ENCODE data around the gene OSBPL5. TPM values are rescaled to one million over a fixed set of nuclear protein-coding genes. Genes with fewer than 3 reads are reported as not detected.

OSBPL5 gene
- total and polyA plus RNA-seq, 9 of the 15 experiments (the other 6 are each of a cell fraction or from before 2014, with no cell fraction given), result 0.06 to 14.8 (median 3.2) TPM

DNA sequence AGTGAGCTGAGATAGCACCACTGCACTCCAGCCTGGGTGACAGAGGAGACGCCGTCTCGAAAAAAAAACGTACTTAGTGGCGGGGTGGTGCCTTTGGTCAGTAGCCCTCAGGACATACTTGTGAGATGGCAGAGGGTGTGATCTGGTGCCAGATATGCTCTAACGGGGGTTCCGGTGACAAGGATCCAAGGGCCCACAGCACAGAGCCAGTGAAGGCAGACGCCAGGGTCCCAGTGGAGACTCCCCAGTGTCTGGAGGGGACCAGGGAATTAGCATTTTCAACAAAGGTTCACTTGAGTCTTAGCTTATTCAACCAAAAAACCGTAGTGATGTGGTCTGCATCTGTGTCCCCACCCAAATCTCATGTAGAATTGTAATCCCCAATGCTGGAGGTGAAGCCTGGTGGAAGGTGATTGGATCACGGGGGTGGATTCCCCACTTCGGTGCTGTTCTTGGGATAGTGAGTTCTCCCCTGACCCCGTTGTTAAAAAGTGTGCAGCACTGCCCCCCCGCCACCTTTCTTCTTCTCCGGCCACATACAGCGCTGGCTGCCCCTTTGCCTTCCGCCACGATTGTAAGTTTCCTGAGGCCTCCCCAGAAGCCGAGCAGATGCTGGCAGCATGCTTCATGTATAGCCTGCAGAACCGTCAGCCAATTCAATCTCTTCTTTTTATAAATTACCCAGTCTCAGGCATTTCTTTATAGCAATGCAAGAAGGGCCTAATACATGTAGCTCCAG lies 26.6 kb upstream of the OSBPL5 start:
- POLR2A ChIA-PET, result no interaction called here
- WGBS (ENCODE audit: insufficient coverage, low coverage, missing lambda C conversion rate), result 75% methylated on average over 16 of the region's 19 CpGs
- 0 out of 2 replicates have a peak, but pooled peaks have one; percentile 25 for TF ChIP-seq ZBTB33 (CRISPR knock-in tag; IDR thresholded peaks at IDR 0.05)
- TF ChIP-seq, protein P1, sequence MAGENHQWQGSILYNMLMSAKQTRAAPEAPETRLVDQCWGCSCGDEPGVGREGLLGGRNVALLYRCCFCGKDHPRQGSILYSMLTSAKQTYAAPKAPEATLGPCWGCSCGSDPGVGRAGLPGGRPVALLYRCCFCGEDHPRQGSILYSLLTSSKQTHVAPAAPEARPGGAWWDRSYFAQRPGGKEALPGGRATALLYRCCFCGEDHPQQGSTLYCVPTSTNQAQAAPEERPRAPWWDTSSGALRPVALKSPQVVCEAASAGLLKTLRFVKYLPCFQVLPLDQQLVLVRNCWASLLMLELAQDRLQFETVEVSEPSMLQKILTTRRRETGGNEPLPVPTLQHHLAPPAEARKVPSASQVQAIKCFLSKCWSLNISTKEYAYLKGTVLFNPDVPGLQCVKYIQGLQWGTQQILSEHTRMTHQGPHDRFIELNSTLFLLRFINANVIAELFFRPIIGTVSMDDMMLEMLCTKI (IDR thresholded peaks at IDR 0.05; ENCODE audit: partially characterized antibody), result no peak

More for the DNA sequence above, 26.6 kb upstream of the OSBPL5 start:
- FAIRE-seq, result no peak
- CTCF ChIA-PET (ENCODE audit: low intra/inter-chr PET ratio), result no interaction called here
- Histone ChIP-seq H3K9me3 (replicated peaks; ENCODE audit: control insufficient read depth, insufficient read depth, low read depth, low read length) (no peaks in the 10 kb centered on the region), H2AFZ (ENCODE audit: low read depth, low read length) (no peak overlapping the region), H3K27ac (ENCODE audit: extremely low read depth, low read depth, low read length) (no peak overlapping the region), H3K4me1 (replicated peaks in 1 of 2; ENCODE audit: control insufficient read depth in 2 of 2, insufficient read depth in 2 of 2, low read length in 2 of 2) (peaks cover 0 to 45% of the 10 kb centered on the region in 2 experiments; a peak in 3 of 5 replicates), H3K4me3 (no peak overlapping the region), H3K9ac (ENCODE audit: insufficient read depth in 1 of 2, low read depth in 2 of 2, low read length in 2 of 2) (no peak overlapping the region), H3K9me1 (ENCODE audit: control insufficient read depth, insufficient read depth, low read length) (no peaks in the 10 kb centered on the region), H4K20me1 (replicated peaks; ENCODE audit: control insufficient read depth, insufficient read depth, low read length) (no peaks in the 10 kb centered on the region), H3K4me2 (ENCODE audit: insufficient read depth, low read length) (no peak overlapping the region), H3K79me2 (ENCODE audit: control insufficient read depth, insufficient read depth, low read length) (no peaks in the 10 kb centered on the region), H3K27me3 (ENCODE audit: control insufficient read depth in 2 of 2, insufficient read depth in 2 of 2, low read length in 2 of 2) (no peaks in the 10 kb centered on the region), H3K36me3 (ENCODE audit: control insufficient read depth, insufficient read depth, low read length) (no peaks in the 10 kb centered on the region)
- no TSS peak for BruUV-seq (replicated peaks)
- DNase-seq (ENCODE audit: extremely low read depth in 1 of 4, low spot score in 3 of 4), result no peak
- in situ Hi-C loops (cut with MboI), result no loop called here
- ATAC-seq, result no peak
- intact Hi-C loops (cut with micrococcal nuclease), result no loop called here
